Measurements from ENCODE around the gene RERE.

The RERE gene

GRCh38 chr1:8342325-8342724 is 475.1 kb downstream of the RERE start:
- in situ Hi-C loops (cut with HindIII; ENCODE audit: low sequenced_read_pairs), result no loop called here
- no peak for TF ChIP-seq CTCF (IDR thresholded peaks at IDR 0.05; ENCODE audit: low read depth, low read length, missing control alignments)
- no peak for DNase-seq (ENCODE audit: low read depth)
- no peak overlapping the region for H3K4me3 ChIP-seq (ENCODE audit: low read depth, low read length)

- in situ Hi-C loops (cut with HindIII; ENCODE audit: low sequenced_read_pairs), result no loop called here
- TF ChIP-seq CTCF (IDR thresholded peaks at IDR 0.05; ENCODE audit: low read depth, low read length, missing control alignments), result no peak
- DNase-seq (ENCODE audit: low read depth), result no peak
- no peak overlapping the region for H3K4me3 ChIP-seq (ENCODE audit: low read depth, low read length)
These were observed 477.0 kb downstream of the RERE start for GRCh38 chr1:8340448-8340847.

- TF ChIP-seq CTCF (IDR thresholded peaks at IDR 0.05; ENCODE audit: low read depth, low read length, missing control alignments), result no peak
These were observed 478.2 kb downstream of the RERE start for GRCh38 chr1:8339203-8339600.

GRCh38 chr1:8338526-8339202 is 478.8 kb downstream of the RERE start:
- in situ Hi-C loops (cut with HindIII; ENCODE audit: low sequenced_read_pairs), result no loop called here
- DNase-seq (ENCODE audit: low read depth), result no peak
- TF ChIP-seq CTCF (IDR thresholded peaks at IDR 0.05; ENCODE audit: low read depth, low read length, missing control alignments), result no peak
- H3K4me3 ChIP-seq (ENCODE audit: low read depth, low read length), result no peak overlapping the region

More at GRCh38 chr1:8339203-8339600, 478.2 kb downstream of the RERE start:
- in situ Hi-C loops (cut with HindIII; ENCODE audit: low sequenced_read_pairs), result no loop called here
- no peak overlapping the region for H3K4me3 ChIP-seq (ENCODE audit: low read depth, low read length)
- DNase-seq (ENCODE audit: low read depth), result no peak

- no peak for TF ChIP-seq CTCF (IDR thresholded peaks at IDR 0.05; ENCODE audit: low read depth, low read length, missing control alignments)
- no peak overlapping the region for H3K4me3 ChIP-seq (ENCODE audit: low read depth, low read length)
- DNase-seq (ENCODE audit: low read depth), result no peak
- in situ Hi-C loops (cut with HindIII; ENCODE audit: low sequenced_read_pairs), result no loop called here
These were observed 479.5 kb downstream of the RERE start for GRCh38 chr1:8337776-8338525.

GRCh38 chr1:8335246-8335645 is 482.2 kb downstream of the RERE start:
- H3K4me3 ChIP-seq (ENCODE audit: low read depth, low read length), result no peak overlapping the region
- in situ Hi-C loops (cut with HindIII; ENCODE audit: low sequenced_read_pairs), result no loop called here
- no peak for TF ChIP-seq CTCF (IDR thresholded peaks at IDR 0.05; ENCODE audit: low read depth, low read length, missing control alignments)
- no peak for DNase-seq (ENCODE audit: low read depth)
